Posterior cingulate gyrus (tissue), 11 donors: Measurements from ENCODE around the gene GIPC2.
"Not testable (repeated sequence)": the region's sequence is repeated elsewhere in the genome, so short reads cannot be mapped to it uniquely, and the experiment has no call there.

Experiments used
- DNase-seq, 10 donors: peaks; one replicate each; pipeline versions ENCODE4 v3.0.0 to v3.0.0-alpha.2; 2020 to 2021; ENCODE audit warnings: mixed read lengths in 3 of 10
- intact Hi-C: fragments of 100-400 bp; cut with DNase I; formaldehyde crosslinking; loops from one replicate; pipeline ENCODE4 v1.15.1; 2023

Gene GIPC2

GRCh38 chr1:78090472-78091133, 44.8 kb downstream of the GIPC2 start:
- intact Hi-C loops: no loop called here
- no peak for DNase-seq

DNA sequence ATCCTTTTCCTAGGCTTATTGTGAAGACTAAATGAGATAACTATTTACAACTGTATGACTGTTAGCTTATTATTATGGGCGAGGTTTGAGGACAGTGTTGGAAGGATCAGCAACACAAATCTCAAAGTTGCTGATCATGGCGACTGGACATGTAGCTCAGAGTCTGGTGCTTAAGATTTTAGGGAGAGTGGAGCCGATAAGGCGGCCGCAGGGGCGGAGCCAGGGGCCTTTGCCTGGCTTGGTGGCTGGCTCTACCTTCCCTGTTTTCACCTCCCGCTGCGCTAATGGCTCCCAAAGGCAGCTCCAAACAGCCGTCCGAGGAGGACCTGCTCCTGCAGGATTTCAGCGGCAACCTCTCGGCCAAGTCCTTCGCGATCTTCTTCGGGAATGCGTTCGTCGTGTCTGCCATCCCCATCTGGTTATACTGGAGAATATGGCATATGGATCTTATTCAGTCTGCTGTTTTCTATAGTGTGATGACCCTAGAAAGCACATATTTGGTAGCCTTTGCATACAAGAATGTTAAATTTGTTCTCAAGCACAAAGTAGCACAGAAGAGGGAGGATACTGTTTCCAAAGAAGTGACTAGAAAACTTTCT, 45.5 kb downstream of the GIPC2 start:
- DNase-seq: no peak
- intact Hi-C loops: no loop called here

DNA sequence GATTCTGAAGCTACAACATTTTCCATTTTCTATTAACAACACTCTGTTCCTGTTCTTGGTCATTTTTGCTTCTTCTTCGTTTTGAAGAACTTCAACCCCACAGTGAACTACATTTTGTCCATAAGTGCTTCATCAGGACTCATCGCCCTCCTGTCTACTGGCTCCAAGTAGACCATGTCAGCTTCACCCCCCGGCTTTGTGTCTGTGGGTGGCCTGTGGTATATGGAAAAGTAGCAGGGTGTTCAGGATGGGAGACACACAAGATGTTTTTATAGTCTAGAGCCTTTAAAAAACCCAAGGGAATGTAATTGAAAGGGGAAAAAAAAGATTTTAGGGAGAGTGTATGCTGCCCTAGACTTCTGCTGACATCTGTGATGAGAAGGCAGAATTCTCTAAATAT, 46.1 kb downstream of the GIPC2 start:
- no peak for DNase-seq
- intact Hi-C loops: no loop called here

GRCh38 chr1:78092643-78093042, 46.9 kb downstream of the GIPC2 start:
- no peak for DNase-seq
- intact Hi-C loops: no loop called here

GRCh38 chr1:78093560-78093959, 47.8 kb downstream of the GIPC2 start:
- intact Hi-C loops: no loop called here
- no peak for DNase-seq

GRCh38 chr1:78094639-78095038, 48.9 kb downstream of the GIPC2 start:
- DNase-seq: no peak
- intact Hi-C loops: no loop called here

- DNase-seq: no peak
- intact Hi-C loops: no loop called here
Observed at GRCh38 chr1:78095593-78095992, 49.8 kb downstream of the GIPC2 start.

- DNase-seq: no peak
- intact Hi-C loops: no loop called here
Observed at GRCh38 chr1:78096017-78096416, 50.3 kb downstream of the GIPC2 start.

GRCh38 chr1:78096976-78097375, 51.2 kb downstream of the GIPC2 start:
- peak in 1 of 10 donors; percentile 34 for DNase-seq
- intact Hi-C loops: no loop called here

DNA sequence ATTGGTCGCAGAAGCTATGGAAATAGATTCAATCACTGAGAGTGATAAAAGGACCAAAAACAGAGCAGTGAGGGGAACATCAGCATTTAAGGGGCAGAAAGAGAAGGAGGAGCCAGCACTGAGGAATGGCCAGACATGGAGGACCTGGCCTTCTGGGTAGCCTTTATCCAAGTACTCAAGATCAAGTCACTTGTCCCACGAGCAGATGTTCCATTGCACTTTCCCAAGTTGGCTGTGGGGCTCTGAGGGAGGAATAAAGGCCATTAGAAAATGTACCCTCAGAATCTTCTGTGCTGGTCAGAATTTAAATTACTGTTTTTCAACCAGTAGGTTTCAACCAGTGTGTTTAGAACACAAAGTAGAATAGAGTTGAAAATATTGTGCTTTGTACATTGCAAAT, 55.3 kb downstream of the GIPC2 start:
- intact Hi-C loops: no loop called here

GRCh38 chr1:78101514-78101913, 55.7 kb downstream of the GIPC2 start:
- intact Hi-C loops: no loop called here
- DNase-seq: no peak

More for the DNA sequence above, 55.3 kb downstream of the GIPC2 start:
- DNase-seq: no peak

DNA sequence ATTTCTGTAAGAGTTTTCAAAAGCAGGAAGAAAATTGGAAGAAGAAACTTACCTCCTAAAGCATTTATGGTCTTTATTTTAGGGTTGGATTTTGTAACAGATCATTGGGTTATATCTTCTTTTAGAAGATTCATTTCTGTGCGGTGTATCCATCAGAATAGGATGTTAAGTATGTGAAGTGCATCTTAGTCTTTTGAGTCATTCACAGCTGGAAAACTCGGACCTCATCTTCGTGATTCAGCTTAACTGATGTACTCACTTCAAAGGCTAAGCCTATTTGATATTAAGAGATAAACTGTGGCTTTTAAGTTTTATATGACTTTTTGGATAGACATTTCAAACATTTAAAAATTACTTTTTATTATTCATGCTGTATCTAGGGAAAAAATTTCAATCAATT, 56.3 kb downstream of the GIPC2 start:
- intact Hi-C loops: no loop called here
- no peak for DNase-seq

GRCh38 chr1:78102916-78103315, 57.1 kb downstream of the GIPC2 start:
- no peak for DNase-seq
- intact Hi-C loops: no loop called here

DNA sequence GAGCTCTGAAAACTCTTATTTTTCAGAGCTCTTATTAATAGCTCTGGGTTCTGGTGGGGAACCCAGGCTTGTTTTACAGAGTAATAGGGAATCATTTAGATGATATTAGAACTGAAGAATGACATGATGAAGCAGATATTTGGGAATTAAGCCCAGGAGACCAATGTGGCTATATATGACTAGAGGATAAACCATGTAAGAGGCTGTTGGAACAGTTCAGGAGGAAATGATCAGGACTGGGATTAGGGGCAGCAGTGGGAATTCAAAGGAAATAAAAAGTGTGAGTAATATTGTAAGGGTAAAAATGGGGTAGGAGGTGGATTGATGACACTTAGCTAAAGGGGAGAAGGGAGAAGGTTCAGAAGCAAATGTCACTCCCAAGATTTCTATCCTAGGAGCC, 58.6 kb downstream of the GIPC2 start:
- intact Hi-C loops: no loop called here
- DNase-seq: no peak

GRCh38 chr1:78109659-78110058, 63.9 kb downstream of the GIPC2 start:
- DNase-seq: not testable (repeated sequence)
- intact Hi-C loops: loop anchor here (10.0 kb wide), 3 partner anchors 105 to 955 kb away; partner anchors contain the start of genes AK5 and DNAJB4

DNA sequence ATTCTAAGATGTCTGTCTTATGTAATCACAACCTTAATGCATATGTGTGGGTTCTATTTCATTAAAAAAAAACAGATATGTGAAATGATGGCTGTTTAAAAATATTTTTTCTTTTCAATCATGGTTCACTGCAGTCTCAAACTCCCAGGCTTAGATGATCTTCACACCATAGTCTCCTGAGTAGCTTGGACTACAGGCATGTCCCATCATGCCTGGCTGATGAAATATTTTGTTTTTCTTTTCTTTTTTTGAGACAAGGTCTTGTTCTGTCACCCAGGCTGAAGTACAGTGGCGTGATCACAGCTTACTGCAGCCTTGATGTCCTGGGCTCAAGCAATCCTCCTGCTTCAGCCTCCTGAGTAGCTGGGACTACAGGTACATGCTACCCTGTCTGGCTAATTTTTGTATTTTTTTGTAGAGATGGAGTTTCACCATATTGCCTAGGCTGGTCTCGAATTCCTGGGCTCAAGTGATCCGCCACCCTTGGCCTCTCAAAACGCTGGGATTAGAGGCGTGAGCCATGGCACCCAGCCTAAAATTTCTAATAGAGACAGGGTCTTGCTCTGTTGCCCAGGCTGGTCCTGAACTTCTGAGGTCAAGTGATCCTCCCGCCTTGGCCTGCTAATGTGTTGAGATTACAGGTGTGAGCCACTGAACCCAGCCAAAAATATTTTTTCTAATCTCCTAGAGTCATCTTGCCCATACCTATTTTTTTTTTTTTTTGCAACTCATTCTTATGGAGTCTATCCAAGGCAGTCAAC, 67.6 kb downstream of the GIPC2 start:
- intact Hi-C loops: loop anchor here (10.0 kb wide), 3 partner anchors 109 to 959 kb away; partner anchors contain the start of genes AK5 and DNAJB4
- DNase-seq: no peak

GRCh38 chr1:78114034-78114956, 68.5 kb downstream of the GIPC2 start:
- intact Hi-C loops: loop anchor here (2.0 to 10.0 kb wide), 4 partner anchors 109 to 959 kb away; partner anchors contain the start of genes AK5, DNAJB4 and FUBP1
- DNase-seq: peak in 5 of 10 donors; percentile 32 to 86 (median 44)

DNA sequence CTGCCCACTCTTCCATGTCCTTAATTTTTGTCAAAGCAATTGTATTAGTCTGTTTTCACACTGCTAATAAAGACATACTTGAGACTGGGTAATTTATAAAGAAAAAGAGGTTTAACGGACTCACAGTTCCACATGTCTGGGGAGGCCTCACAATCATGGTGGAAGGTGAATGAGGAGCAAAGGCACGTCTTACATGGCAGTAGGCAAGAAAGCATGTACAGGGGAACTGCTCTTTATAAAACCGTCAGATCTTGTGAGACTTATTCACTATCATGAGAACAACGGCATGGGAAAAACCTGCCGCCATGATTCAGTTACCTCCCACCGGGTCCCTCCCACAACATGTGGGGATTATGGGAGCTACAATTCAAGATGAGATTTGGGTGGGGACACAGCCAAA, 74.7 kb downstream of the GIPC2 start:
- DNase-seq, intact Hi-C loops: not testable (repeated sequence)

DNA sequence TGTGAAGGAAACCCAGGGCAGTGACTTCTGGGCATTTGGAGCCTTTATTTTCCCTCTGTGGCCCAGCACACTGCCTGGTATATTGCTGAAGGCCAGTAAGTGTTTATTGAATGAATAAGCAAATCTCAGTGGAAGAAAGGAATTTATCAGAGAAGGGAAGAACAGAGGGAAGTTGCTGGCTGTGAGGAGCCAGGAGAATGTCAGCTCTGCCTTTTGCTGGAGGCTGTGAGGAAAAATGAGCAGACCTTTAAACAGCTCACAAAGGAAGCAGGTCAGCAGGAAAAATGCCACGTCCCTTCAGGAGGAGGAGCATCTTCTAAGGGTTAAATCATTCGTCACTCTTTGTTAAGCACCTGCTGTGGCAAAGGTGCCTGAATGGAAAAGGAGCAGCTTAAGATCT, 75.9 kb downstream of the GIPC2 start:
- intact Hi-C loops: no loop called here
- no peak for DNase-seq

DNA sequence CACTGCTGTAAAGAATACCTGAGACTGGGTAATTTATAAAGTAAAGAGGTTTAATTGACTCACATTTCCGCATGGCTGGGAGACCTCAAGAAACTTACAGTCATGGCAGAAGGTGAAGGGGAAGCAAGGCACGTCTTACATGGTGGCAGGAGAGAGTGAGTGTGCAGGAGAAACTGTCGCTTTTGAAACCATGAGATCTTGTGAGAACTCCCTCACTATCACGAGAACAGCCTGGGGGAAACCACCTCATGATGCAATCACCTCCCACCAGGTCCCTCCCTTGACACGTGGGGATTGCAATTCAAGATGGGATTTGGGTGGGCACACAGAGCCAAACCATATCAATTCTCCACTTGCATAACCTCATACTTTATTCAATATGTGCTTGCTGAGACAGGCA, 76.6 kb downstream of the GIPC2 start:
- no peak for DNase-seq
- intact Hi-C loops: no loop called here
